Peyer's patch (tissue), 4 donors: ENCODE measurements around the gene TGDS. TPM values are rescaled to one million over a fixed set of nuclear protein-coding genes. Genes with fewer than 3 reads are reported as not detected.

Experiments
- DNase-seq, 3 donors: peaks; one replicate each; pipeline ENCODE4 v3.0.0-alpha.2; 2017 to 2019
- H3K27ac ChIP-seq, 4 donors: fragments of 200-600 bp; sonication (generic); one replicate each; pipeline ENCODE4 v1.5.1; 2016 to 2019
- H3K27me3 ChIP-seq, 2 donors: fragments of 200-600 bp; sonication (generic); one replicate each; pipeline ENCODE4 v1.5.1; 2019
- H3K36me3 ChIP-seq, 3 donors: fragments of 200-600 bp; sonication (generic); one replicate each; pipeline ENCODE4 v1.5.1; 2016 to 2019
- H3K4me1 ChIP-seq, 4 donors: fragments of 200-600 bp; sonication (generic); one replicate each; pipeline ENCODE4 v1.5.1; 2016 to 2019
- H3K4me3 ChIP-seq, 4 donors: fragments of 200-600 bp; sonication (generic); 1 replicate in 3 of 4; 2 replicates in 1 of 4; pipeline ENCODE4 v1.5.1; 2016 to 2019; ENCODE audit warnings: mild to moderate bottlenecking in 1 of 4
- H3K9me3 ChIP-seq, 4 donors: fragments of 200-600 bp; sonication (generic); one replicate each; pipeline ENCODE4 v1.5.1; 2016 to 2019; ENCODE audit warnings: mild to moderate bottlenecking in 1 of 4
- POLR2A ChIP-seq, 2 donors: fragments of 450-650 bp; IDR thresholded peaks; one replicate each; pipeline ENCODE4 v1.5.1; 2017; ENCODE audit warnings: antibody characterized with exemption in 2 of 2, mild to moderate bottlenecking in 2 of 2, moderate library complexity in 2 of 2
- total RNA-seq, 4 donors: library from RNA; depleted of rRNA; stranded (reverse); fragments of >200 nt; gene quantifications; one replicate each; pipeline ENCODE4 v1.1.0, GENCODE V29; 2016
- TF ChIP-seq, protein P1 (sequence below), 6 experiments: fragments of 450-650 bp in 4 of 6; fragments of 200-600 bp in 2 of 6; sonication (generic) in 1 of 6; IDR thresholded peaks; one replicate each; pipeline ENCODE4 v1.5.1; 2017 to 2019; ENCODE audit warnings: antibody characterized with exemption in 6 of 6, mild to moderate bottlenecking in 3 of 6, moderate library complexity in 1 of 6

Gene TGDS
- total RNA-seq, 4 donors from 2014 or later: 4.9 to 30.5 (median 11.4) TPM

DNA sequence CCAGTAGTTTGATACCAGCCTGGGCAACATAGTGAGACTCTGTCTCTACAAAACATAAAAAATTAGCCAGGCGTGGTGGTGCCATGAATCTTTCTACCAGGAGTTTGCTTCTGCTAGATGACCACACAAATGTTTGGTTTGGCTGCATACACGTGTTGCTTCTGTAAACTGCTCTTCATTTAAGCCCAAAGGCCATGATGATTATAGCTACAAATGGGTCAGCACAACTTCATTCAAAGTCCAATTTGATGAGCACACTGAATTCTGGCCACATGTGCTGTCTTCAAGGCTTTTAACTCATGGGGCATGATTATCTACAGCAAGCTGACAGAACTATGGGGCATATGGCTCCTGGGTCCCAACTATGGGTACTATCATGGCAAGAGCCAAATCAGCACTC is 70.2 kb downstream of the TGDS start:
- TF ChIP-seq POLR2A (IDR thresholded peaks at IDR 0.05): no peak
- TF ChIP-seq, protein P1, sequence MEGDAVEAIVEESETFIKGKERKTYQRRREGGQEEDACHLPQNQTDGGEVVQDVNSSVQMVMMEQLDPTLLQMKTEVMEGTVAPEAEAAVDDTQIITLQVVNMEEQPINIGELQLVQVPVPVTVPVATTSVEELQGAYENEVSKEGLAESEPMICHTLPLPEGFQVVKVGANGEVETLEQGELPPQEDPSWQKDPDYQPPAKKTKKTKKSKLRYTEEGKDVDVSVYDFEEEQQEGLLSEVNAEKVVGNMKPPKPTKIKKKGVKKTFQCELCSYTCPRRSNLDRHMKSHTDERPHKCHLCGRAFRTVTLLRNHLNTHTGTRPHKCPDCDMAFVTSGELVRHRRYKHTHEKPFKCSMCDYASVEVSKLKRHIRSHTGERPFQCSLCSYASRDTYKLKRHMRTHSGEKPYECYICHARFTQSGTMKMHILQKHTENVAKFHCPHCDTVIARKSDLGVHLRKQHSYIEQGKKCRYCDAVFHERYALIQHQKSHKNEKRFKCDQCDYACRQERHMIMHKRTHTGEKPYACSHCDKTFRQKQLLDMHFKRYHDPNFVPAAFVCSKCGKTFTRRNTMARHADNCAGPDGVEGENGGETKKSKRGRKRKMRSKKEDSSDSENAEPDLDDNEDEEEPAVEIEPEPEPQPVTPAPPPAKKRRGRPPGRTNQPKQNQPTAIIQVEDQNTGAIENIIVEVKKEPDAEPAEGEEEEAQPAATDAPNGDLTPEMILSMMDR (IDR thresholded peaks at IDR 0.05): no peak
- no peaks in the 10 kb centered on the region for H3K9me3 ChIP-seq
- no peaks in the 10 kb centered on the region for H3K36me3 ChIP-seq
- no peak overlapping the region for H3K4me3 ChIP-seq
- H3K27ac ChIP-seq: no peak overlapping the region
- no peaks in the 10 kb centered on the region for H3K27me3 ChIP-seq
- no peak for DNase-seq
- H3K4me1 ChIP-seq: no peaks in the 10 kb centered on the region

DNA sequence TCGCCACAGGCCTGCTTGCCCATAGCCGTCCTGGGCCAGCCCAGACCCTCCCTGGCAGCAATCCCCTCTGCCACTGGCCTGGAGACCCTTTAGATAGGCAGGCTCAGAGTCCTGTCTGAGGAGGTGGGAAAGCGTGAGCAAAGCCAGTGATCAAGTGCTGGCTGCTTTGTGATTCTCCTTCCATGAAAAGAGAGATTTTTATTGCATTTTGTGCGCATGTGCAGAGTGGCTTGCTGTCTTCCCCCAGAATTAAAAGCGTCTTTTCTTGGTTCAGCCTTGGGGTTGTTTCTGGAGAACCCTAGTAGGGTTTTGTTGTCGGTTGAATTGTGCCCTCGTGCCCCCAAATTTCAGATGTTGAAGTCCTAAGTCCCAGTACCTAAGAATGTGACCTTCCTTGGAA is 71.5 kb downstream of the TGDS start:
- Histone ChIP-seq H3K27me3 (no peaks in the 10 kb centered on the region), H3K4me1 (no peaks in the 10 kb centered on the region), H3K27ac (no peak overlapping the region), H3K36me3 (no peaks in the 10 kb centered on the region), H3K4me3 (no peak overlapping the region), H3K9me3 (no peaks in the 10 kb centered on the region)
- no peak for DNase-seq
- TF ChIP-seq, protein P1 (IDR thresholded peaks at IDR 0.05): no peak
- TF ChIP-seq POLR2A (IDR thresholded peaks at IDR 0.05): no peak

Other genes with a start within 250 kb of the TGDS start
- not detected for gene DCT, start 116.5 kb downstream of the TGDS start, total RNA-seq
- gene GPR180, start 5.7 kb upstream of the TGDS start, total RNA-seq: 1 to 10 TPM; 1.8 to 5.0 (median 3.5) TPM
- not detected for gene SOX21, start 116.4 kb upstream of the TGDS start, total RNA-seq